Measurements from ENCODE around the gene TBC1D22A.

- TF ChIP-seq CTCF (IDR thresholded peaks at IDR 0.05; ENCODE audit: low read depth, low read length) (no peak), EZH2phosphoT487 (IDR thresholded peaks at IDR 0.05; ENCODE audit: low read depth) (no peak)
Observed at GRCh38 chr22:47123827-47124442, 361.5 kb downstream of the TBC1D22A start.

Data from OCI-LY3 (cell line).